GM12892 (cell line): ENCODE results near the gene CMIP.

ENCODE experiments used
- POLR2AphosphoS5 ChIP-seq: IDR thresholded peaks from 2 replicates; pipeline ENCODE4 v1.6.1; 2011; ENCODE audit warnings: low read depth, low read length, control low read depth
- TAF1 ChIP-seq: IDR thresholded peaks from 2 replicates; pipeline ENCODE4 v1.6.1; 2011; ENCODE audit warnings: low read depth, mild to moderate bottlenecking, control low read depth, low read length, borderline replicate concordance

DNA sequence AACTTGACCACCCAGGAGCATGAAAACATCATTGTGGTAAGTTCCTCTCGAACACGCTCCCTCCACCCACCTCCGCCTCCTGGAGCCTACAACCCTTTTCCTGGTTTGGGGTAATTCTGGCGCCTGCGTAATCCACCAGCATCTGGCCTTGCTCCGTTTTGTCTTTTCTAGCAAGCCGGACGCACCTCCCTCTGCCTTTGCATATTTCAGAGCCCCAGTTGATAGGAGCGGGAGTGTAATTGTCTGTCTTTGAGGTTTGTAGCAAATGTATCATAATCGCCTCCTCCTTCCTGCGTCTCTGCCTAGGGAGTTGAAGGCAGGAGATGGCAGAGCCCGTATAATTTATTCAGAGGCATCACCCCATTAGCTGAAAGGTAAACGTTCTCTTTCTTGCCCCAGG, 213.2 kb downstream of the CMIP start:
- TF ChIP-seq POLR2AphosphoS5 (no peak), TAF1 (no peak)
